Testis (tissue), 2 donors: ENCODE results near the gene ATMIN.

Experiments used
- POLR2A ChIP-seq: fragments of 450-650 bp; IDR thresholded peaks from one replicate; pipeline ENCODE4 v1.6.1; 2017; ENCODE audit warnings: antibody characterized with exemption, mild to moderate bottlenecking, moderate library complexity
- TF ChIP-seq, protein P1 (sequence below), 3 experiments: fragments of 450-650 bp in 2 of 3; fragments of 200-600 bp in 1 of 3; sonication (generic) in 1 of 3; IDR thresholded peaks; one replicate each; pipeline ENCODE4 v1.5.1; 2016 to 2019; ENCODE audit warnings: antibody characterized with exemption in 3 of 3, mild to moderate bottlenecking in 2 of 3, moderate library complexity in 1 of 3

DNA sequence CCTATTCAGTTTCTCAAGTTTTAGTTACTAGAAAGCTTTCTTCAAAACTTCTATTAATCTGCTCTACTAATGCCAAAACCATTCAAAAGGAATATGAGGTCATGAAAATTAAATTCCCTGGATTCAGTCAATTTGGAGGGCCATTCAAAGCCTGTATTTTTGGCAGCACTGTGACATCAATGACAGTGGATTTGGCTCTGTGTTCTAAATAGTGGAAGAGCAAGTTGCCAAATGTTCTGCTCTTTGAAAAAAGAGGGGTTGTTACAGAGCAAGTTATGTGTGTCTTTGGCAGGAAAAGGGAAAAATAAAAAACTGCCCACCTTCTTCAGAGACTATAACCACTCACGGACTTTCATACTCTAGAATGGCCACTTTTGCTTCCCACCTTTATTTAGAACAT, 44.6 kb downstream of the ATMIN start:
- TF ChIP-seq, protein P1, sequence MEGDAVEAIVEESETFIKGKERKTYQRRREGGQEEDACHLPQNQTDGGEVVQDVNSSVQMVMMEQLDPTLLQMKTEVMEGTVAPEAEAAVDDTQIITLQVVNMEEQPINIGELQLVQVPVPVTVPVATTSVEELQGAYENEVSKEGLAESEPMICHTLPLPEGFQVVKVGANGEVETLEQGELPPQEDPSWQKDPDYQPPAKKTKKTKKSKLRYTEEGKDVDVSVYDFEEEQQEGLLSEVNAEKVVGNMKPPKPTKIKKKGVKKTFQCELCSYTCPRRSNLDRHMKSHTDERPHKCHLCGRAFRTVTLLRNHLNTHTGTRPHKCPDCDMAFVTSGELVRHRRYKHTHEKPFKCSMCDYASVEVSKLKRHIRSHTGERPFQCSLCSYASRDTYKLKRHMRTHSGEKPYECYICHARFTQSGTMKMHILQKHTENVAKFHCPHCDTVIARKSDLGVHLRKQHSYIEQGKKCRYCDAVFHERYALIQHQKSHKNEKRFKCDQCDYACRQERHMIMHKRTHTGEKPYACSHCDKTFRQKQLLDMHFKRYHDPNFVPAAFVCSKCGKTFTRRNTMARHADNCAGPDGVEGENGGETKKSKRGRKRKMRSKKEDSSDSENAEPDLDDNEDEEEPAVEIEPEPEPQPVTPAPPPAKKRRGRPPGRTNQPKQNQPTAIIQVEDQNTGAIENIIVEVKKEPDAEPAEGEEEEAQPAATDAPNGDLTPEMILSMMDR (IDR thresholded peaks at IDR 0.05), result no peak
- TF ChIP-seq POLR2A, result no peak
